Endothelial cell (in vitro differentiated cells): Measurements from ENCODE around the gene KAZALD1. TPM values are rescaled to one million over a fixed set of nuclear protein-coding genes. Genes with fewer than 3 reads are reported as not detected.

Experiments used
- DNase-seq: peaks from one replicate; pipeline ENCODE4 v3.0.0; 2021; ENCODE audit warnings: low spot score
- H3K27ac Mint-ChIP-seq: one replicate; pipeline ENCODE4 v1.8.0; 2021; ENCODE audit warnings: mixed read lengths, inconsistent platforms; ENCODE audit not compliant: unreplicated experiment
- H3K27me3 Mint-ChIP-seq: one replicate; pipeline ENCODE4 v1.8.0; 2021; ENCODE audit warnings: mild to moderate bottlenecking, moderate library complexity, mixed read lengths, inconsistent platforms; ENCODE audit not compliant: unreplicated experiment
- H3K36me3 Mint-ChIP-seq: one replicate; pipeline ENCODE4 v1.8.0; 2021; ENCODE audit warnings: mild to moderate bottlenecking, low read depth, mixed read lengths, inconsistent platforms; ENCODE audit not compliant: unreplicated experiment
- H3K4me1 Mint-ChIP-seq: one replicate; pipeline ENCODE4 v1.8.0; 2021; ENCODE audit warnings: mild to moderate bottlenecking, mixed read lengths, inconsistent platforms; ENCODE audit not compliant: unreplicated experiment
- H3K4me3 Mint-ChIP-seq: one replicate; pipeline ENCODE4 v1.8.0; 2021; ENCODE audit warnings: mild to moderate bottlenecking, mixed read lengths, inconsistent platforms; ENCODE audit not compliant: unreplicated experiment
- H3K9me3 Mint-ChIP-seq: one replicate; pipeline ENCODE4 v1.8.0; 2021; ENCODE audit warnings: mixed read lengths, inconsistent platforms; ENCODE audit not compliant: unreplicated experiment
- total RNA-seq: library from RNA; stranded (reverse); fragmentation: NEBNext Ultra II Directional; extraction: Animal tissue kit (Norgen Biotek cat#: 25700); gene quantifications from one replicate; pipeline ENCODE4 v1.2.1, GENCODE V29; 2021; ENCODE audit not compliant: unreplicated experiment
- TF ChIP-seq, protein P1 (sequence below): fragments of 200-600 bp; sonication (generic); IDR thresholded peaks from one replicate; pipeline ENCODE4 v1.5.0; 2021; ENCODE audit warnings: antibody characterized with exemption; ENCODE audit not compliant: unreplicated experiment

Gene KAZALD1
- total RNA-seq, 1 donor from 2014 or later = 10.6 TPM

DNA sequence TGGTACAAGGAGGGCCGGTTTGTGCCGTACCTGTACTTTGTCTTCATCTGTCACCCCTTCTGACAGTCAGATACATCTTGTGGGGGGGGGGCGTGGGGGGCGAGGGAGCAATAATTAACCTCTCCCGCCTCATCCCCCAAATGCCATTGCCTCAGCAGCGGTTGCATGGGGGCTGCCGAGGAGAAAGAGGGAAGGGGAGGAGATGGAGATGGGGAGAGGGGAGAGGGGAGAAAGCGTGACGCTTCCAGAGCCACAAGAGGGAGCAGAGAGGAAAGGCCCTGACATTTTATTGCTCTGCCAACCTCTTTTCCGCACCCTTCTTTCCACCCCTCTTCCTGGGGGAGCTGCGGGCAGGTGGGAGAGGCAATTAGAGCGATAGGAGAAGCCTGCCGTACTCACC is 11.8 kb downstream of the KAZALD1 start:
- TF ChIP-seq, protein P1, sequence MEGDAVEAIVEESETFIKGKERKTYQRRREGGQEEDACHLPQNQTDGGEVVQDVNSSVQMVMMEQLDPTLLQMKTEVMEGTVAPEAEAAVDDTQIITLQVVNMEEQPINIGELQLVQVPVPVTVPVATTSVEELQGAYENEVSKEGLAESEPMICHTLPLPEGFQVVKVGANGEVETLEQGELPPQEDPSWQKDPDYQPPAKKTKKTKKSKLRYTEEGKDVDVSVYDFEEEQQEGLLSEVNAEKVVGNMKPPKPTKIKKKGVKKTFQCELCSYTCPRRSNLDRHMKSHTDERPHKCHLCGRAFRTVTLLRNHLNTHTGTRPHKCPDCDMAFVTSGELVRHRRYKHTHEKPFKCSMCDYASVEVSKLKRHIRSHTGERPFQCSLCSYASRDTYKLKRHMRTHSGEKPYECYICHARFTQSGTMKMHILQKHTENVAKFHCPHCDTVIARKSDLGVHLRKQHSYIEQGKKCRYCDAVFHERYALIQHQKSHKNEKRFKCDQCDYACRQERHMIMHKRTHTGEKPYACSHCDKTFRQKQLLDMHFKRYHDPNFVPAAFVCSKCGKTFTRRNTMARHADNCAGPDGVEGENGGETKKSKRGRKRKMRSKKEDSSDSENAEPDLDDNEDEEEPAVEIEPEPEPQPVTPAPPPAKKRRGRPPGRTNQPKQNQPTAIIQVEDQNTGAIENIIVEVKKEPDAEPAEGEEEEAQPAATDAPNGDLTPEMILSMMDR = no peak
- DNase-seq = no peak
- peaks cover 9% of the 10 kb centered on the region for H3K27me3 Mint-ChIP-seq

DNA sequence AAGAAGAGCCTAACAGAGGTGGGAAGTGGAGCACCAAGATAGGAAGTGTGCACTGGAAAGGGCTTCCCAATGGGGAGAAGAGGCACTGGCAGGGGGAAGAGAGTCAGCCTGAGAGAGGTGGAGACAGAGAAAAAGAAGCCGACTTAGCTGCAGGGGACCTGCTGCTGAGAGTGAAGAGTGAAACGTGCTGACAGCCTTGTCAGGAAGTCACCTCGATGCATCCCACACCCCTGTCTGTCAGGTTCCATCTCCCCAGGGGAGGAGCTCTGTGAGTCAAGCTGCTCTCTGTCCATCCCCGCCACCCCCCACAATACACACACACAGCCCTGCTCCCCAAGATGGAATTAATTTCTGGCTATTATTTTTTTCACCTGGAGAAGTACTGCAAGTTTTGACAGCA is 14.0 kb downstream of the KAZALD1 start:
- peaks cover 9% of the 10 kb centered on the region for H3K27me3 Mint-ChIP-seq
- peaks cover 10% of the 10 kb centered on the region for H3K4me1 Mint-ChIP-seq
- H3K36me3 Mint-ChIP-seq = no peaks in the 10 kb centered on the region
- no peaks in the 10 kb centered on the region for H3K9me3 Mint-ChIP-seq
- DNase-seq = no peak
- TF ChIP-seq, protein P1 = no peak
- no peak overlapping the region for H3K4me3 Mint-ChIP-seq
- H3K27ac Mint-ChIP-seq = no peak overlapping the region

More for the DNA sequence above, 11.8 kb downstream of the KAZALD1 start:
- Mint-ChIP-seq H3K36me3 (no peaks in the 10 kb centered on the region), H3K27ac (no peak overlapping the region), H3K4me1 (peaks cover 8% of the 10 kb centered on the region), H3K4me3 (no peak overlapping the region), H3K9me3 (no peaks in the 10 kb centered on the region)

DNA sequence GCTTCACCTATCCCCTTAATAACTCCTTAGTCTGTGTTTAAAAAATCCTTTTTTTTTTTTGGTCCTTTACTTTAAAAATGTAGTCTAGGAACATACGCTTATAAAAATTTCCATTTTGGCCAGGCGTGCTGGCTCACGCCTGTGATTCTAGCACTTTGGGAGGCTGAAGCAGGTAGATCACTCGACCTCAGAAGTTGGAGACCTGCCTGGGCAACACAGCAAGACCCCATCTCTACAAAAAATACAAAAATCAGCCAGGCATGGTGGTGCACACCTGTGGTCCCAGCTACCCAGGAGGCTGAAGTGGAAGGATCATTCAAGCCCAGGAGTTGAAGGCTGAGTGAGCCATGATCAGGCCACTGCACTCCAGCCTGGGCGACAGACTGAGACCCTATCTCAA is 14.8 kb downstream of the KAZALD1 start:
- DNase-seq = no peak
- TF ChIP-seq, protein P1 = no peak
- Mint-ChIP-seq H3K9me3 (no peaks in the 10 kb centered on the region), H3K4me3 (no peak overlapping the region), H3K27ac (no peak overlapping the region), H3K36me3 (no peaks in the 10 kb centered on the region), H3K27me3 (peaks cover 12% of the 10 kb centered on the region), H3K4me1 (peaks cover 12% of the 10 kb centered on the region)

DNA sequence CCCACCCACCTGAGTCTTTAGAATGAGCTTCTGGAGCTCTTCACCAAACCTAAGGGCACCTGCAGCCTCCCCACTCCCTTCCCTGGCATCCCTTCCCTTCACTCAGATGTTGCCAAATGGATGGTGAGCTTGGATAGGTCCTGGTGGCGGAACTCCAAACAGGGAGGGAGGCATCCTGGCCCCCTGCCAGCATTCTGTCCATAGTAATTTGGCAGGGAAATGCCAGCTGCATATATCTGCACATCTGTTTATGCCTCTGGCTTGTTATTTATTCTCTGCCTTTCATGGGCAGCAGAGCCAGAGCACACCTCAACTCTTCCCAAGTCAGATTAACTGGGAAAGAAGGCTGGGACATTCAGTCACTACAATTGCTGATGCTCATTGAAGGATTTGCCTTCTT is 18.1 kb downstream of the KAZALD1 start:
- Mint-ChIP-seq H3K9me3 (no peaks in the 10 kb centered on the region), H3K27ac (no peak overlapping the region), H3K4me3 (no peak overlapping the region), H3K27me3 (peaks cover 9% of the 10 kb centered on the region), H3K36me3 (no peaks in the 10 kb centered on the region), H3K4me1 (peaks cover 8% of the 10 kb centered on the region)
- TF ChIP-seq, protein P1 = no peak
- DNase-seq = no peak

DNA sequence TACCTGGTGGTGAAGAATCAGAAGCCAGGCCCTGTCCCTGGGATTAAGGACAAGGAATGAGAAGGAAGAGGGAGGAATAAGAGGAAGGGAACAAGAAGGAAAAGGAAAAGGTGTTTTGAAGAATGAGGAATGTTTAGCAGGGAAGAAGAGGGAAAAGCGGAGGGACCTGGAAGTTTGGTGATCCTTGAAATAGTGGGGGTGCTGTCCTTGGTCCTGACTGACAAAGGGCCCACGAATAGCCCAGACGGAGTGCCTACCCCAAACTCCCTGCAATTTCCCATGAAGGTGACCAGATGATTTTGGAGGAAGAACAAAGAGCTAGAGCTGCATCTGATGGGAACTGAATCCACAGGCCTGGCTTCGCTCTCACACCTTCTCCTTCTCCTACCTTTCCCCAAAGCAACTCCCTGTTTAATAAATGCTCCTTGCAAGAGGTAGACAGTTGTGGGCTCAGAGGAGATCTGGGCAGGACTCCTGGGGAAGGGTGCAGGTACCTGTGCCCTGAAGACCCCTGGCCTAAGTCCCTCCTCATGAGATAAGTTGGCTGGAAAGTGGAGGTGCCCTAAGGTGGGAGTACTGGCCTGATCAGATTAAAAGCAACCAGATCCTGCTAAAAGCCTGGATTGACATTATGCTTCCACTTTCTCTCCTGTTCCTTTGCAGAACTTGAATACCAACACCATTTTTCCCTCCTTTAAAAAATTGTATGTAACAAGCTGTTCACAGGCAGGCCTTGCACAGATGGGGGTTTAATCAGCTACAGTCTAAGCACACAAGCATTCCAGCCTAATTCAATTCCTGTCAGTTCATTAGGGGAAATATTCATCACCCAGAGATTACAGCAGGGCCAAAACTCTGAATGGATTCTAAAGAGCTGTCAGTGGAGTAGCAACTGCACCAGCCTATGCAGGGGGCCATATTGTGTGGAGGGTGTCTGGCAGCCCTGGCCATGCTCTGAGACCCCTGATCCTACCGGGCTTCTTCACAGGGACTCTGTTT is 19.4 kb downstream of the KAZALD1 start:
- no peak overlapping the region for H3K4me3 Mint-ChIP-seq
- H3K4me1 Mint-ChIP-seq = peaks cover 5% of the 10 kb centered on the region
- H3K27me3 Mint-ChIP-seq = peaks cover 7% of the 10 kb centered on the region
- no peak overlapping the region for H3K27ac Mint-ChIP-seq
- H3K9me3 Mint-ChIP-seq = no peaks in the 10 kb centered on the region
- no peaks in the 10 kb centered on the region for H3K36me3 Mint-ChIP-seq
- TF ChIP-seq, protein P1 = no peak
- DNase-seq = peak; percentile 68
